Measurements from ENCODE around the gene RAPGEF1.

The RAPGEF1 gene

DNA sequence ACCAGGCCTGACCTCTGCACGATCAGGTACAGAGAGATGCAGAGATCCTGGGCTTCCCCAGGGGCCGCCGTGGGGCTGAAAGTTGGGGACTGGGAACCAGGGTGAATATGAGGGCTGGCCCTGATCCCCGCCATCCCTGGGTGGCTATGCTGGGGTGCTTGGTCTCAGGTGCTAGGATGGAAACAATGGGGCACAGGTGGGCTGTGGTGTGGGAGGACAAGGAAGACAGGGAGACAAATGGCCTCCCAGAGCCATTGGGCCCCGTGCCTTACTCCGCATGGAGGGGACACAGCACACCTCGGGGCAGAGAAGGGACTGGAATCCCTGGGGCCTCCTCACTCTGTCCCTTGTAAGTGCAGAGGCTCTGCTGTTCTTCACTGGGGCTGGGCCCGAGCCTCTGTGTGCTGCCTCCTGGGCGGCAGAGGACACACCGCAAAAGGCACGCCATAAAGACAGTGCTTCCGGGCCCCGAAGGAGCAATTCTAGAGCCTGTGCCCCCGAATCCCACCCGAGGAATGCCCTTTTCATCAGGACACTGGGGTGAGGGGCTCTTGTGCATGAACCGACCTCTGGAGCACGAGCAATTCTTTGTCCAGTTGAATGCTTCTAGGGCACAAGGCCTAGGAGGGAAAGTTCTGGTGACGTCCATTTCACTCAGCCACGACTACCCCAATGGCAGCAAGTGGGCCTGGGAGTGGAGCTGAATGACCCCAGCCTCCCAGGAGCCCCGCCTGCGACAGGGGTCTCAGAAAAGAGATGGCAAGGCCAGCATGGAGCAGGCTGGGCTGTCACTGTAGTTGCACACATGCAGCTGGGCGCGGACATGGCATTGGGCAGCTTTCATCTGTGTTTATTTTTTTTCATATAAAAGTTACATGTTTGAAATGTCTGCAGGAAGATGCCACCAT lies 163.7 kb downstream of the RAPGEF1 start:
- DNase-seq (no peak), ATAC-seq (no peak)
- Mint-ChIP-seq H3K4me3 (no peak overlapping the region), H3K27me3 (no peaks in the 10 kb centered on the region), H3K4me1 (peaks cover 23% of the 10 kb centered on the region), H3K36me3 (ENCODE audit: low read depth) (peaks cover 23% of the 10 kb centered on the region), H3K27ac (no peak overlapping the region), H3K9me3 (no peaks in the 10 kb centered on the region)

DNA sequence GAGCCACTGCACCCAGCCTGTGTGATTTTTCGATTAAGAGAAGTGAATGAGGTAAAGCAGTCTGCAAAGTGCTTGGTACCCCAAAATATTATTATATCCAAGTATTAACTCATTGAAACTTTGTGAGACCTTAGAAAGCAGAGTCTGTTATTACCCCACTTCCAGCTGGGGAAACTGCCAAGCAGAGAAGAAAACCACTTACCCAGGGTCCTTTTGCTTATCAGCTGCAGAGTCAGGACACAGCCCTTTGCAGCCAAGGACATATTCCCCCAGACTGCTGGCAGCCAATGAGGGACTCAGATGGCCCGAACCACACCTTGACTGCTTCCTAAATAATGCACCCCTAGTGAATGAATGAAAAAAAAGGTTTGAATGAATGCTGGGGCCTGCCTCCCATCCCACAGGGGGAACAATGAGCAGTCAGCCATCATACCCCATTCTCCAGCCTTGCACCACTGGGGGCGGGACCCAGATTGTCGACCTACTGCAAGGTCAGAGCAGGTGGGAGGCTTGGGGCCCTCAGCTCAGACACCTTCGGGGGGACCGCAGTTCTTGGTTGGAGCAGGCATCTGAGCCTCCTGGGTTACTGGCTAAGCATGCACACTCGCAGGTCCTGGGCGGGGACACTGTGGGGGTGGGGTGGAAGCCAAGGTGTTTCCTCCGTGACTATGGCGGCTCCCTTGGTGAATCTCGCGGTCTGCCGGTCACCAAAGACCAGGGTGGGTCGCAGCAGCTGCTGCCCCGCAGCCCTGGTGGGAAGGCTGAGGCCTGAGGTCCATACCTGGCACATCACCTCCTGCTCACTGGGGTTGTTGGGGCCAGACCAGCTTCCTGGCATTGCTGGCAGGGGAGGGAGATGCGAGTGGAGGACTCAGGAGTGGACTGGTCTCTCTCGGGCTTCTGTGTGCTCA lies 164.9 kb downstream of the RAPGEF1 start:
- no peak for DNase-seq
- Mint-ChIP-seq H3K4me1 (peaks cover 23% of the 10 kb centered on the region), H3K9me3 (no peaks in the 10 kb centered on the region), H3K27me3 (no peaks in the 10 kb centered on the region), H3K4me3 (no peak overlapping the region), H3K36me3 (ENCODE audit: low read depth) (peaks cover 17% of the 10 kb centered on the region), H3K27ac (no peak overlapping the region)
- no peak for ATAC-seq

DNA sequence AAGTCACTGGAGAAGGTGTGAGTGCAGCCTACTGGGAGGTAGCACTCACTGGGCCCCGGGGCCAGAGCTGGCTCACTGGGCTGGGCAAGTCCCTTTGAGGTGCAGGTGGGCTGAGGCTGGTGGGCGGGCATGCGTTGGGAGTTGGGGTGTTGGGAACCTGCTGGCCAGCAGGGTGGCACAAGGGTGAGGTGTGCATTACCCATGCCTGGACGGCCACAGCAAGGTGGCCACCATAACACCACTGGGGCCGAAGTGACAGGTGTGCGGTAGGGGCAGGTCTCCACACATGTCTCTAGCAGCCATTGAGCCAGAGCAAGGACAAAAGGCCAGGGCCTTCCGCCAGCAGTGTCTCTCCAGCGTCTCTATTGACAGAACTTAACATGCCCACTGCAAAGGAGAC lies 172.0 kb downstream of the RAPGEF1 start:
- Mint-ChIP-seq H3K4me3 (no peak overlapping the region), H3K27me3 (no peaks in the 10 kb centered on the region), H3K36me3 (ENCODE audit: low read depth) (peaks cover 14% of the 10 kb centered on the region), H3K27ac (no peak overlapping the region), H3K9me3 (peaks cover under 1% of the 10 kb centered on the region), H3K4me1 (no peaks in the 10 kb centered on the region)
- no peak for DNase-seq
- no peak for ATAC-seq

DNA sequence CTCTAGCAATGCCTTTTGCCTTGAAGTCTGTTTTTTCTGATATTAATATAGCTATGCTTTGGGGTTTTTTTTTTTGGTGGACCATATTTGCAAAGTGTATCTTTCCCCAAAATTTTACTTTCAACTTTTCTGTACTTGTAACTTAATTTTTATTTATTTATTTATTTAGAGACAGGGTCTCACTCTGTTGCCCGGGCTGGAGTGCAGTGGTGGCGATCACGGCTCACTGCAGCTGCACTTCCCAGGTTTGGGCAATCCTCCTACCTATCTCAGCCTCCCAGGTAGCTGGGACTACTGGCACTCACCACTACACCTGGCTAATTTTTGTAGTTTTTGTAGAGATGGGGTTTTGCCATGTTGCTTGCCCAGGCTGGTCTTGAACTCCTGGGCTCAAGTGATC lies 173.7 kb downstream of the RAPGEF1 start:
- Mint-ChIP-seq H3K27me3 (no peaks in the 10 kb centered on the region), H3K4me1 (no peaks in the 10 kb centered on the region), H3K27ac (no peak overlapping the region), H3K4me3 (no peak overlapping the region), H3K9me3 (peaks cover 4% of the 10 kb centered on the region), H3K36me3 (ENCODE audit: low read depth) (peaks cover 7% of the 10 kb centered on the region)
- DNase-seq (no peak), ATAC-seq (no peak)

DNA sequence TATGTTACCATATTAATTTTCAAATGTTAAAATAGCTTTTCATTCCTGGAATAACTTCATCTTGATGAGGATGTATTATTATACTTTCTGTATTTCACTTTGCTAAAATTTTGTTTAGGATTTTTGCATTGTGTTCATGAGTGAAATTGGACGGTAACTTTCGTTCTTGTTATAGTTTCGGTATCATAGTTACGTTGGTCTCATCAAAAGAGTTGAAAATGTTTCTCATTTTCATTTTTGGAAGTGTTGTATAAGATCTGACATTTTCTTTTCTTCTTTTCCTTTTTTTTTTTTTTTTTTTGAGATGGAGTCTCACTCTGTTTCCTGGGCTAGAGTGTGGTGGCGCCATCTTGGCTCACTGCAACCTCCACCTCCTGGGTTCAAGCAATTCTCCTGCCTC lies 174.5 kb downstream of the RAPGEF1 start:
- no peaks in the 10 kb centered on the region for H3K27me3 Mint-ChIP-seq
- H3K9me3 Mint-ChIP-seq, result peaks cover 4% of the 10 kb centered on the region
- no peak overlapping the region for H3K4me3 Mint-ChIP-seq
- peaks cover 7% of the 10 kb centered on the region for H3K36me3 Mint-ChIP-seq (ENCODE audit: low read depth)
- DNase-seq, result no peak
- no peak overlapping the region for H3K27ac Mint-ChIP-seq
- H3K4me1 Mint-ChIP-seq, result no peaks in the 10 kb centered on the region
- ATAC-seq, result no peak

DNA sequence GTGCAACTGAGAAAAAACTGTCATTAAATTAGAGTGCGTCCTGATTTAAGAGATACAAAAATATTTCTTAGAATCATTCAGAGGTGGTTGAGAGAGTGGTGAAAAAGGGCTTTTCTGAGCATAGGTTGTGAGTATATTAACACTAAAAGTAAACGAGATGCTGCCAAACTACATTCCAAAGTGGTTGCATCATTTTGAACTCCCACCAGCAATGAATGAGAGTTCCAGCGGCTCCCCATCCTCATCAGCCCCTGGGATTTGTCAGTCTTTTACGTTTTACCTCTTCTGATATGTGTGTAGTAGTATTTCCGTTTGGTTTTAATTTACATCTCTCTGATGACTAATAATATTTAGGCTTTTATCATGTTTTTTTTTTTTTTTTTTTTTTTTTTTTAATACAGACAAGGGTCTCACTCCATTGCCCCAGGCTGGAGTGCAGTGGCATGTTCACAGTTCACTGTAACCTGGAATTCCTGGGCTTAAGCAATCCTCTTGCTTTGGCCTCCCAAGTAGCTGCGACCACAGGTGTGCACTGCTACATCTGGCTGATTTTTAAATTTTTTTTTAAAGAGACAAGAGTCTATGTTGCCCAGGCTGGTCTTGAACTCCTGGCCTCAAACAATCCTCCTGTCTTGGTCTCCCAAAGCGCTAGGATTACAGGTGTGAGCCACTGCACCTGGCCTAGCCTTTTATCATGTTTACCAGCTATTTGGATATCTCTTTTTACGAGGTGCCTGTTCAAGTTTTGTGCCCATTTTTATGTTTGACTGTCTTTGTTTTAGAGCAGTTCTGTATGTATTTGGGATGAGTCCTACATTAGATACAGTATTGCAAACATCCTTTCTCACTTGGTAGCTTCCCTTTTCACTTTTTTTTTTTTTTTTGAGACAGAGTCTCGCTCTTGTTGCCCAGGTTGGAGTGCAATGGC lies 177.6 kb downstream of the RAPGEF1 start:
- ATAC-seq (no peak), DNase-seq (no peak)
- H3K9me3 Mint-ChIP-seq, result peaks cover 4% of the 10 kb centered on the region
- no peaks in the 10 kb centered on the region for H3K27me3 Mint-ChIP-seq
- no peaks in the 10 kb centered on the region for H3K4me1 Mint-ChIP-seq
- H3K4me3 Mint-ChIP-seq, result no peak overlapping the region
- H3K36me3 Mint-ChIP-seq (ENCODE audit: low read depth), result no peaks in the 10 kb centered on the region
- no peak overlapping the region for H3K27ac Mint-ChIP-seq

DNA sequence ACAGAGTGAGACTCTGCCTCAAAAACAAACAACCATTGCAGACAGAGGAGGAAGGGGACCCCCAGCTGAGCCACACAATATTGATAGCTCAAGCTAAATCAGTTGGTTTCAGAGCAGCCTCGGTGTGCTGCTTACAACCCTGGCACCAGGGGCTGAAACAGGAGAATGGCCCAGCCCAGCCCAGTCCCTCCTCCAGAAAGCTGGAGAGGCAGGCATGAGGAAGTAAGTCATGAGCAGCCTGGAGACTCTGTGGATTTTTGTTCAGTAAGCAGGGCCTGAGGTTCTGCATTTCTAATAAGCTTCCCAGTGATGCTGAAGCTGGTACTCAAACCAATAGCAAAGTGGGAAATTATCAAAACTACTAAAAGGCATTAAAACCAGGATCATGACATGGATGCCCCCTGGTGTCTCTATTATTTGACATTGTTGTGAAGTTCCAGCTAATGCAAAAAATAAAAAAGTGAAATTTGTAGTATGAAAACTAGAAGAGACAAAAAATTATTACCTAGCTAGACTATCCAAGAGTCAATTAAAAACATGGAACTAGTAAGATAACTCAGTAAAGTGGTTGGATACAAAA lies 180.4 kb downstream of the RAPGEF1 start:
- peaks cover 18% of the 10 kb centered on the region for H3K27me3 Mint-ChIP-seq
- no peaks in the 10 kb centered on the region for H3K4me1 Mint-ChIP-seq

DNA sequence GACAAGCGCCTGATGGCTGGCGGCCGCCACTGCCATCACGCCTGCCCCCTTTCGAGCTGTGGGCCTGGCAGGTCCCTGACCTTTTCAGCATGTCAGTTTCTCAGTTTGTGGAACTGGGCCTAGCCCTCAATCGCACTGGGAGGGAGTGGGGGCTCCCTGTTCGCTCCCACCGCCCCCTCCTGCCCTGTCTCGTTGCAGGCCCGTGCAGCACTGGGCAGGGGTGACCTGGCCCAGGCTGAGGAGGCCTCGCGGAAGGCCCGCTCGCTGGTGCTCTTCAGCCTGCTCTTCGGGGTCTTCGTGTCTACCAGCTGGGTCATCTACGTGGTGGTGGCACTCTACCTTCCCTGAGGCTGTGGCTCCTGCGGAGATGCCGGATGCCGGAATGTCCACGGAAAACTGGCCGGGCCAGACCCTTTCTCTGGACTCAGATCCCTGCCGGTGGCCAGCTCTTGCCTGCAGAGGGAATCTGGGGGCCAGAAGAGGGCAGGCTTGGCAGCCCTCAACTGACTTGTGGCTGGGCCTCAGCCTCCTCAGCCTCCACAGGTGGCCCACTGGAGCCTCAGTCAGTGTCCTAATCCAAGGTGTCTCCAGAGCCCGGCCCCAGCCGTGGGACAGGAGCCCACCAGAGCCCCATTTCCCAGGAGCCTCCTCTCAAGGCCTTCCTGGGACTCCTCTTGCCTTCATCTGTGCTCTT lies 181.9 kb downstream of the RAPGEF1 start:
- DNase-seq (no peak), ATAC-seq (no peak)
- Mint-ChIP-seq H3K36me3 (ENCODE audit: low read depth) (no peaks in the 10 kb centered on the region), H3K27ac (no peak overlapping the region), H3K4me1 (no peaks in the 10 kb centered on the region), H3K27me3 (peaks cover 26% of the 10 kb centered on the region), H3K9me3 (peaks cover 4% of the 10 kb centered on the region), H3K4me3 (no peak overlapping the region)

More for the DNA sequence above, 180.4 kb downstream of the RAPGEF1 start:
- H3K9me3 Mint-ChIP-seq, result peaks cover 4% of the 10 kb centered on the region
- ATAC-seq, result no peak
- DNase-seq, result no peak
- H3K4me3 Mint-ChIP-seq, result no peak overlapping the region
- no peaks in the 10 kb centered on the region for H3K36me3 Mint-ChIP-seq (ENCODE audit: low read depth)
- no peak overlapping the region for H3K27ac Mint-ChIP-seq

DNA sequence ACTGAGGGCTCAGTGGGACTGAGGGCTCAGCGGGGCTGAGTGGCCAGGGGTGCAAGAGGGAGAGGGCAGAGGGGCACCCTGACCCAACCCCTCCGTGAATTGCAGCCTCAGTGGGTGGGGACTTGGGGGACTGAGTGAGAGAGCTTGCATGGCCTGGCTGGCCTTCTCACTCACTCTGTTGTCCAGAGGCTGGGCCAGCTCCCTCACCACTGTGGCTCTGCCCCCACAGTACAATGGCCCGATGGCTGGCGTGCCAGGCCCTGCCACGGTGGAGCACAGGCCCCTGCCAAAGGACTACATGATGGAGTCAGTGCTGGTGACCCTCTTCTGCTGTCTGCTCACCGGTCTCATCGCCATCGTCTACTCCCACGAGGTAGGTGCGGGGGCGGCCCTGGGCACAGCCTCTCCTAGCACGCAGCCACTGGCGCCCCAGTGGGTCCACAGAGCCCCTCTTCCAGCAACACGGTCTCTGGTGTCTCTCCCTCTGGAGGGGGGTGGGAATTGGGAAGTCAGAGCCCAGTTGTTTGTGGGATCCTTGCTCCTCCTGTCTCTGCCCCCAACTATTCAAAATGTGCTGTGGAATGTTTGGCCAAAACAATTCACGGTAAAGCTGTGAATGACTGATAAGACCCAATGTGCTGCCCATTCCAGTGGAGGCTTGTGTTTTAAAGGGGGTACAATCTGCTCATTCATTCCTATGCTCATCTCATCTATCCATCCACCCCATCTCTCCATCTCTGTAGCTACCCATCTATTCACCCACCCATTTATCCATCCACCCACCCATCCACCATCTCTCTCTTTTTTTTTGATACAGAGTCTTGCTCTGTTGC lies 183.8 kb downstream of the RAPGEF1 start:
- H3K4me3 Mint-ChIP-seq, result no peak overlapping the region
- ATAC-seq, result no peak
- no peaks in the 10 kb centered on the region for H3K9me3 Mint-ChIP-seq
- DNase-seq, result no peak
- H3K27ac Mint-ChIP-seq, result no peak overlapping the region
- no peaks in the 10 kb centered on the region for H3K36me3 Mint-ChIP-seq (ENCODE audit: low read depth)
- H3K27me3 Mint-ChIP-seq, result peaks cover 28% of the 10 kb centered on the region
- no peaks in the 10 kb centered on the region for H3K4me1 Mint-ChIP-seq

DNA sequence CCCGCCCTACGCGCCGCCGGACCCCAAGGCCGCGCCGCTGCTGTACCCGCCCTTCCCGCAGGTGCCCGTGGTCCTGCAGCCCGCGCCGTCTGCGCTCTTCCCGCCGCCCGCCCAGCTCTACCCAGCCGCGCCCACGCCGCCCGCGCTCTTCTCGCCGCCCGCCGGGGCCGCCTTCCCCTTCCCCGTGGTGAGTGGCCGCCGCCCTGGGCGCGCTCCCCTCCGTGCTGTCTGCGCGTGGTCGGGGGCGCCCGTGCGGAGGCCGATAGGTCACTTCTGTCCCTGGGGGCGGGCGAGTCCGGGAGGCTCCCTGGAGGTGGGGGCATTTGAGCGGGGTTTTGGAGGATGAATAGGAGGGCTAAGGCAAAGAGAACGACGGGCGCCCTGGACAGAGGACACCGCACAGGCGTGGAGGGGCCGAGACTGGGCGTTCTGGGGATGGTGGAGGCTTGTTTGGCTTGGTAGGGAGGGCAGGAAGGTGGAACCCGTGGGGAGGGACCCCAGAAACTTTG lies 185.0 kb downstream of the RAPGEF1 start:
- DNase-seq (no peak), ATAC-seq (no peak)
- Mint-ChIP-seq H3K36me3 (ENCODE audit: low read depth) (no peaks in the 10 kb centered on the region), H3K4me3 (no peak overlapping the region), H3K4me1 (no peaks in the 10 kb centered on the region), H3K27me3 (peaks cover 30% of the 10 kb centered on the region), H3K9me3 (no peaks in the 10 kb centered on the region), H3K27ac (no peak overlapping the region)

DNA sequence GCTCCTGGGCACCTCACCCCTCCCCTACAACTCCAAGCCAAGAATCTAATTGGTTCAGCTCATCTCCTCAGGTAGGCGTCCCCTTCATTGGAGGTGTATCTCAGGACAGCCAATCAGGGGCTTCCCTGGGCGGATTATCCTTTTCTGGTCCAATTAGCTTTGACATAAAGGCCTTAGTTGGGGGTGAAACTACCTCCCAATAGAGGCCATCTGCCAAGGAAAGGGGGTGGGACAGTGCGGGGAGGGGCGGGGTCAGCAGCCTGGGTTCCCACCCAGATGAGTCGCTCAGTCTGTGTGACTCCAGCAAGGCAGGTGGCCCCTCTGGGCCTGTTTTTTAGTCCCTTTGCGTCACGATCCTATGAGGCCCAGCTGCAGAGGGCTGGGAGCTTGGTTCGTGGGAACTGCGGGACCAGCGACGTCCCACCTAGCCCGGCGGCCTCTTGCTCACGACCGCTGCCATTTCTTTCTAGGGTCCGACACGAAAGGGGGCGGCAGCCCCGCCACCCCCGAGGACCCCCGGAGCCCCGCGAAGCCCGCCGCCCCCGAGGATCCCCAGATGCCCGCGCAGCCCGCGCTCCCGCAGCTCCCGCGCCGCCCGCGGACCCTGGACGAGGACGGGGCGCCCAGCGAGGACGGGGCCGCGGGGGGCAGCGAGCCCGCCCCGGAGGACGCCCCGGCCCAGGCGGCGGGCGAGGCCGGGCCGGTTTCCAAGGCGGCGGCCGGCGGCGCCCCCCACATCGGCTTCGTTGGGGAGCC lies 185.6 kb downstream of the RAPGEF1 start:
- H3K4me3 Mint-ChIP-seq, result no peak overlapping the region
- H3K9me3 Mint-ChIP-seq, result no peaks in the 10 kb centered on the region
- no peaks in the 10 kb centered on the region for H3K4me1 Mint-ChIP-seq
- H3K27ac Mint-ChIP-seq, result no peak overlapping the region
- DNase-seq (no peak), ATAC-seq (peak; percentile 64)
- H3K36me3 Mint-ChIP-seq (ENCODE audit: low read depth), result no peaks in the 10 kb centered on the region
- H3K27me3 Mint-ChIP-seq, result peaks cover 36% of the 10 kb centered on the region

DNA sequence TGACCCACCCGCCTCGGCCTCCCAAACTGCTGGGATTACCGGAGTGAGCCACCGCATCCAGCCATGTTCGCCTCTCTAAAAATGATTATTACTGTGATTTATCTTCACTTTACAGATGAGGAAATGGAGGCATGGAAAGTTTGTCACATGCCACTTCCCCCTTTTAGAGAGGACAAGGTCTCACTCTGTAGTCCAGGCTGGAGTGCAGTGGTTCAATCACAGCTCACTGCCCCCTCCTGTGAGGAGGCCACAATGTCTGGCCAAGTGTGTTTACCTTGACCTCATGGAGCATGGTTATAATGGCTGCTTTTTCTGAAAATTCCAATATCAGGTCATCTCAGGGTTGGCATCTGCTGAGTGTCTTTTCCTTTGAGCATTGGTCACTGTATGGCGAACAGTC lies 187.8 kb downstream of the RAPGEF1 start:
- DNase-seq (no peak), ATAC-seq (no peak)
- Mint-ChIP-seq H3K27ac (no peak overlapping the region), H3K36me3 (ENCODE audit: low read depth) (peaks cover 2% of the 10 kb centered on the region), H3K9me3 (peaks cover 4% of the 10 kb centered on the region), H3K27me3 (peaks cover 58% of the 10 kb centered on the region), H3K4me1 (peaks cover 7% of the 10 kb centered on the region), H3K4me3 (no peak overlapping the region)
